NCI-H69 (cell line): Measurements from ENCODE around the gene COL18A1.
"Not testable (repeated sequence)": the region's sequence is repeated elsewhere in the genome, so short reads cannot be mapped to it uniquely, and the experiment has no call there.

ENCODE experiments used
- DNase-seq: peaks from one replicate; lab custom pipeline; 2025; lab: John Stamatoyannopoulos, UW

Gene COL18A1

DNA sequence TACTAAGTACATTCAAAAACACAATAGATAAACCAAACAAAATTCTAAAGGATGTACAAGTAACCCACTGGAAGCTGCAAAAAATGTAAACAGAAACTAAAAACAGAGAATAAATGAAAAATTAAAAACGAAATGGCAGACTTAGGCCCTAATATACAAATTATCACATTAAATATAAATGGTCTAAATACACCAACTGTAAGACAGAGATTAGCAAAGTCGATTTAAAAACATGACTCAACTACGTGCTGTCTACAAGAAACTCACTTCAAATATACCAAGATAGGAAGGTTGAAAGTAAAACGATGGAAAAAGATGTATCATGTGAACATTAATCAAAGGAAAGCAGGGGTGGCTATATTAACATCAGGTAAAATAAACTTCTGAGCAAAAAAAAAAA, 114.2 kb downstream of the COL18A1 start:
- no peak for DNase-seq

DNA sequence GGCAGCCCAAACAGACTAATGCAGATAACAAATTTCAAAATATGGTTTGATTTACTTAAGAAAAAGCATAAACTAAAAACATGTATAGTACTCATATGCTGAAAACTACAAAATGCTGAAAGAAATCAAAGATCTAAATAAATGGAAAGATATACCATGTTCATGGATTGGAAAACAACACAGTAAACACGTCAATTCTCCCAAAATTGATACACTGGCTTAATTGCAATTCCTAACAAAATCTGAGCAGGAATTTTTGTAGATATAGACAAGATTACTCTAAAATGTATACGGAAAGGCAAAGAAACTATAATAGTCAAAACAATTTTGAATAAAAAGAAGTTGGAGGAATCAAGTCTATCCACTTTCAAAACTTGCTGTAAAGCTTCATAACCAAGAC, 116.3 kb downstream of the COL18A1 start:
- DNase-seq: no peak

DNA sequence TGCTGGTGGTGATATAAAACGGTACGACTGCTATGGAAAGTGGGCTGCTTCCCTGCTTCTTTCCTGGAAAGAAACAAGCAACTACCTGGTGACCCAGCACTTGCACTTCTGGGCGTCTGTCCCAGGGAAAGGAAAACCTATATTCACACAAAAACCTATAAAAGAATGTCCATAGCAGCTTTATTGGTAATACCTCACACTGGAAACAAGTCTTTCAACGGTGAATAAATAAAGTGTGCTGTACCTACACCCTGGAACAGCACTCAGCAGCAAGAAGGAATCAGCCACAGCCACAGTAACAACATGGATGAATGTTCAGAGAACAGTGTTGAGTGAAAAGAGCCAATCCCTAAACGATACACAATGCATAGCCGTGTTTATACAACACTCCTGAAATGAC, 117.4 kb downstream of the COL18A1 start:
- no peak for DNase-seq

DNA sequence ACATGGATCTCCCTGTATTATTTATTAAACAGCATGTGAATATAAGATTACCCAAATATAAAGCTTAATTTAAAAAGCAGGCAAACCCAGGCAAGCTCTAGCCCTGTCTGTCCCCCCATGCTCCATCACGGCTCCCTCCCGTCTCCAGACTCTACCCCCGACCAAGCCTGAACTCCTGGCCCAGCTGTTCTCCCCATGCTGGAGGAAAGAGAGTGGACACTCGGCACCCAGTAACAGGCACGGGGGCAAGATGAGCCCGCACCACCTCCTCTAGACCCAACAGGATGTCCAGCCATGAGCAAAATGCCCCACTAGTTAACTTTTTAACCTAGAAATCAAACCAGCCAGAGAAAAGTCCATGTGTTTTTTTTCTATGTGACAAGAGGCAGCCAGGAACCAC, 118.0 kb downstream of the COL18A1 start:
- DNase-seq: no peak

DNA sequence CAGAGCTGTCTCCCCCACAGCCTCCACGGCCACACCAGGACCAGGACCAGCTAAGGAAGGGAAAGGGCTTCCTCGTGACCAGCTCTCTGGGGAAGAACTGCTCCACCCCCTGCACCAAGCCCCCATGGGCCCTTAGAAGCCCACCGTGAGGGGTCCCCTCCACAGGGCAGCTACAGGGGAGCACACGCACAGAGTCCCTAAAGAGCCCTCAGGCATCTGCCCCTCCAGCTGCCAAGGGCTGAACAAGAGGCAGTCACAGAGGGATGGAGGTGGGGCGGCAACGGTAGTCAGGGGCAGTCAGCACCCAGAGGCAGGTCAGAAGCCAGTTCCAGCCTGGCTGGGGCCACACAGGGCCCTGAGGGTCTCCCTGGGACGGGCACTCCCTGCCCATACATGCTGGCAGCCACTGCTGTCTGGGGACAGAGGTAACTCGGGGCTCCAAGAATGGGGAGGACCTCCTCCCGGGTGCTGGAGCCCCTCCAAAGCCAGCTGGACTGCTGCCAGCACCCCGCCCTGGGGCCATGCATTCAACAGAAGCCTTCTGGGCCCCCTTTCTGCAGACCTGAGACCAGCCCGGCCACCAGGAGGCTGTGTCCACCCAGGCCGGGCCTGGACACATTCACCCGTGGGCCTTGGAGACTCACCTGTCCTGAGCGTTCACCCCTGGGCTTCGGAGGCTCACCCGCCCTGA, 118.6 kb downstream of the COL18A1 start:
- DNase-seq: no peak

DNA sequence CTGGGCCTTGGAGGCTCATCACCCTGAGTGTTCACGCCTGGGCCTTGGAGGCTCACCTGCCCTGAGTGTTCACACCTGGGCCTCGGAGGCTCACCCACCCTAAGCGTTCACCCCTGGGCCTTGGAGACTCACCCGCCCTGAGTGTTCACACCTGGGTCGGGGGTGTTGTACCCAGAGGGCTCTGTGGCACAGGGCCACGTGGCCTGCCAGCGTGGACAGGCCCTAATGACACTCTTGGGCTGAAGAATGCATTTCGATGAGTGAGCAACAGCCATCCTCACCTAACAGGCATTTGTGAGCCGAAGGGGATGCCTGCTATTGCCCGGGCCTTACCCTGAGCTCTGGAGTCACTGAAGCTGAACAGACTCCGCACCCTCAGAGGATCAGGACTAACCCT, 119.8 kb downstream of the COL18A1 start:
- DNase-seq: no peak

DNA sequence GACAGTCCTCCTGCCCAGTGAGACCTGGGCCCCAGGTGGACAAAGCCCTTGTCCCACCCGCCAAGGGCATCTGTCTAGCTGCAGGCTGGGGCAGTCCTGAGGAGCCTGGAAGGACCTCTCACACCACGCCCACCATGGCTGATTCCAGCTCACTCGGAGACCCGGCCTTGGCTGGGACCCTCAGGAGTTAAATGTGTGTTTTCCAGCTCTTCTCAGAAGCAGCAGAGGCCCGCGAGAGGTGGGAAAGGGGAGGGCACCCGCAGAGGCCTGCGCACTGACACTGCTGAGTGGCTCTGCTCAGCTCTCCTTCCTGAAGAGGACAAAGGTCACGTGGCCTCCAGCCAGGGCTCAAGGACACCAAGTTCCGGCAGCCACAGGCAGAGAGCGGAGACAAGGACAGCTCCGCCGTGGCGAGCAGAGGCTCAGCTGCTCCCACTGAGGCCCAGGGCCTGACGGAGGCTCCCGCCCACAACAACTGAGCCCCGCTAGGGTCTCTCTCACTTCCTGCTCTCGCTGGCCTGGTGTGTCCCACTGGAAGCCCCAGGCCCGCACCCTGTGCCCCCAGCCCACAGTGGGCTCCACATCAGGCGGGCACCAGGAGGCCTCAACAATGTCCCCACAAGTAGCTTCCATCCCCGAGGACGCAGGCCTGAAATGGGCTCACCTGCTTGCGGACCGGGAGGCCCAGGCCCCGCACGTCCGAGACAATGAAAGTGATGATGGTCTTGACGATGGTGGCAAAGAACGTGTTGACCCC, 120.4 kb downstream of the COL18A1 start:
- no peak for DNase-seq

DNA sequence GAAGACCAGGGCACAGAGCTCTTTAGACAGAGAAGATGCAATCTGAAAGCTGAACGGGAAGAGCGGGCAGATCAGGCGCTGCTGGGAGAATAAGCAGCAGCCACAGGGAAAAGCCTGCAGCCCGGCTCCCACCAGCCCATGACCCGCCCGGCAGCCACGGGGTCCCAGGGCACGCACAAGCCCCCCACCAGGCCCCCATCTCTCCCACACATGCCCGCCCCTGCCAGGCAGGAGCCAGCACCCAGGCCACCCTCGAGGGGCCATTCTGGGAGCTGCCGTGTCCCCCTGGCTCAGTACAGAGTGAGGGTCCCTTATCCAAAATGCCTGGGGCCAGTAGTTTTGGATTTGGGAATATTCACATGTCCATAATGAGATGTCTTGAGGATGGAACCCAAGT, 120.9 kb downstream of the COL18A1 start:
- DNase-seq: no peak

DNA sequence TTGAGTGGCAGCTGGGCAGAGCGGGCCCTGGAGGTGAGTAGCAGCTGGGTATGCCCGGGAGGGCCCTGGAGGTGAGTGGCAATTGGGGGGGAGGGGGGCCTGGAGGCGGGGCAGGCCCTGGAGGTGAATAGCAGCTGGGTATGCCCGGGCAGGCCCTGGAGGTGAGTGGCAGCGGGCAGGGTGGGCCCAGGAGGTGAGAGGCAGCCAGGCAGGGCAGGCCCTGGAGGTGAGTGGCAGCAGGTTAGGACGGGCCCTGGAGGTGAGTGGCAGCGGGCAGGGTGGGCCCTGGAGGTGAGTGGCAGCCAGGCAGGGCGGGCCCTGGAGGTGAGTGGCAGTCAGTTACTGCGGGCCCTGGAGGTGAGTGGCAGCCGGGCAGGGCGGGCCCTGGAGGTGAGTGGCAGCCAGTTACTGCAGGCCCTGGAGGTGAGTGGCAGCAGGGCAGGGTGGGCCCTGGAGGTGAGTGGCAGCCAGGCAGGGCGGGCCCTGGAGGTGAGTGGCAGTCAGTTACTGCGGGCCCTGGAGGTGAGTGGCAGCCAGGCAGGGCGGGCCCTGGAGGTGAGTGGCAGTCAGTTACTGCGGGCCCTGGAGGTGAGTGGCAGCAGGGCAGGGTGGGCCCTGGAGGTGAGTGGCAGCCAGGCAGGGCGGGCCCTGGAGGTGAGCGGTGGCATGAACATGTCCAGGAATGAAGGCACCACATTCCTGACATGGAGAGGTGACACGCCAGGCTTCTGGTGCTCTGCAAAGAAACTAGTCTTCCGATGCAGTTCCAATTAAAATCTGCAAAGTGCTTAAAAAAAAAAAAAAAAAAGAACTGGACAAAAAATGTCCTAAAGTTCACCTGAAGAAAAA, 122.4 kb downstream of the COL18A1 start:
- not testable (repeated sequence) for DNase-seq

DNA sequence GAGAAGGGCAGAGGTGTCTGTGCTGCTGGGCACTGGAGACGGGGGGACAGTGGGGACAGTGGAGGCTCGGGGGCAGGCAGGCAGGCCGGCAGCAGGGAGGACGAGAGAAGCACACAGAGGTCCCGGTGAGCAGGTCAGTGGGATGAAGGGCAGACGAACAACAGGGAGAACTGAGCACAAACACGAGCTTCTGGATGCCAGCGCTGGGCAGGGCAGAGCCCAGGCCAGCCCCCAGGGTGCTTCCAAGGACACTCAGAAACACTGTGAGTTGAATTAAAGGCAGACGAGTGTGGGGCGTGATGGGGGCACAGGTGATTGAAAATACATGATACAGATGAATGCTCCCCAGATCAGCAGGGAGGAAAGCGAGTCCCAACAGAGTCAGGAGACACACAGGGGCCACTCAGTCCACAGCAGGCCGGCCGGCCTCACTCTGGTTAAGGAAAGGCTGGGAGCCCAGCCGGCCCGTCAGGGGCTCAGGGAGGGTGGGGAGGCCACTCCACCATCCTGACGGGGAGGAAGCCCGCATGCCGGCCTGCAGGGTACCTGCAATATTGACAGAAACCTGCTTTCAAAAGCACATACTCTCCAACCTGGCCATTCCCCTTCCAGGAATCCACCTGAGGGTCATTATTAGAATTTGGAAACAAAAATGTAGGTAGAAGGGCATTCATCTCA, 123.2 kb downstream of the COL18A1 start:
- no peak for DNase-seq

DNA sequence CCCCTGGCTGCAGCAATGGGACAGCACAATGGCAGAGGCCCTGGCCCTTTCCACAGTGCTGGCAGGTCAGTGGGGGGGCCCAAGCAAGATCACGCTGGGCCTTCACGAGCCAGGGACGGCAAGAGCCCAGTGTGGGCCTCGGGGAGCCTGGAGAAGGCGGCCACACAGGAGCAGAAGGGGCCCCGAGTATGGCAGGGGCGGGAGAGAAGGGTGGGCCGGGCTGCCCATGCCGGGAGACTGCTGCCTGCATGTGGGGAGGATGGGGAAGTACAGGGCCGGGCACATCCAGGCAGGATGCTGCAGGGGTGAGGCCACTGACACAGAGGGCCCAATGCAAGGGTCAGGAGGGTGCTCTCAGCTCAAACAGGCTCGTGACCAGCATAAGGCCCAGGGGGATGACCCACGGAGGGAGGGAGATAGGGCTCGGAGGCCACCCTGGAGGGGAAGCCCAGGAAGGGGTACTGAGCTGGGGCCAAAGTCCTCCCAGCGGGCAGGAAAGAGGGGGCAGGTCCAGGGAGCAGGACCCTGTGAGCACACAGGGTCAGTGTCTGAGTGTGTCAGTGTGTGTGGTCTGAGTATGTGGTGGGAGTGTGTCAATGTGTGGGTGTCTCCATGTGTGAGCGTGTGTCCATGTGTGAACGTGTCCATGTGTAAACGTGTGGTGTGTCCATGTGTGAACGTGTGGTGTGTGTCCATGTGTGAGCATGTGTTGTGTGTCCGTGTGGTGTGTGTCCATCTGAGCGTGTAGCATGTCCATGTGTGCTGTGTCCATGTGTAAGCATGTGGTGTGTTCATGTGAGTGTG, 124.2 kb downstream of the COL18A1 start:
- no peak for DNase-seq

DNA sequence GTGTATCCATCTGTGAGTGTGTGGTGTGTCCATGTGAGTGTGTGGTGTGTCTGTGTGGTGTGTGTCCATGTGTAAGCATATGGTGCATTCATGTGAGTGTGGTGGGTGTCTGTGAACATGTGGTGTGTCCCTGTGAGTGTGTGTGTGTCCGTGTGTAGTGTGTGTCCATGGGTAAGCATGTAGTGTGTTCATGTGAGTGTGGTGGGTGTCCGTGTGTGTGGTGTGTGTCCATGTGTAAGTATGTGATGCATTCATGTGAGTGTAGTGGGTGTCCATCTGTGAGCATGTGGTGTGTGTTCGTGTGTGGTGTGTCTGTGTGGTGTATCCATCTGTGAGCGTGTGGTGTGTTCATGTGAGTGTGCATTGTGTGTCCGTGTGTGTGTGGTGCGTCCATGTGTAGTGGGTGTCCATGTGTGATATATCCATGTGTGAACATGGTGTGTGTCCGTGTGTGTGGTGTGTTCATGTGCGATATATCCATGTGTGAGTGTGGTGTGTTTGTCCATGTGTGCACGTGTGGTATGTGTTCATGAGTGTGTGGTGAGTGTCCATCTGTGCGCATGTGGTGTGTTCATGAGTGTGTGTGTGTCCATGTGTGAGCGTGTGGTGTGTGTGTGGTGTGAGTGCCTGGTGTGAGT, 124.9 kb downstream of the COL18A1 start:
- no peak for DNase-seq

DNA sequence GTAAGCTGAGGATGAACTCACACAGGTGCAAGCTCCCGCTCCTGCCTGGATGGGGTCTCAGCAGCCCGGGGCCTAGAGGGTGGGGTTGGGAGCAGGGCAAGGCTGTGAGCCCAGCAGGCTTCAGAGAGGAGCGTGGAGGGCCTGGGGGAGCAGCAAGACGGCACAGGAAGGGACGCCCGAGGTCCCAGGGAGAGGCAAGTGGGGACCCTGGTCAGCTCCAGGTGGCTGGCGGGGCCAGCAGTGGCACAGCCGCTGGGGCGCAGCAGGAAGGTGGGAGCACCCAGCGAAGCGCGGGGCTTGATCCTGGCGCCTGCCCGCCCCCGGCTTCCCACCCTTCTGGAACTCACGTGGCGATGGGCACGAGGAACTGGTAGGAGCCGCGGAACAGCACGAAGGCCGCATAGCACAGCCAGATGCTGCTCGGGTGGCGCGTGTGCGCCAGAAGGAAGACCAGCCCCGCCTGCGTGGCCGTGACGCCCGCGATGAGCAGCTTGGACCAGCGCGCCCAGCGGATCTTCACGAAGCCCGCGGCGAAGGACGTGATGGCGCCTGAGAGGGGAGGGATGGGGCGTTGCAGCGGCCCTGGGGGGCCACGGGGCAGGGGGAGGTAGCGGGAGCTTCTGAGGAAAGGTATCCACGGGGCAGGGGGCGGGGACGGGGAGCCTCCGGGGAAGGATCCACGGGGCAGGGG, 125.6 kb downstream of the COL18A1 start:
- no peak for DNase-seq

DNA sequence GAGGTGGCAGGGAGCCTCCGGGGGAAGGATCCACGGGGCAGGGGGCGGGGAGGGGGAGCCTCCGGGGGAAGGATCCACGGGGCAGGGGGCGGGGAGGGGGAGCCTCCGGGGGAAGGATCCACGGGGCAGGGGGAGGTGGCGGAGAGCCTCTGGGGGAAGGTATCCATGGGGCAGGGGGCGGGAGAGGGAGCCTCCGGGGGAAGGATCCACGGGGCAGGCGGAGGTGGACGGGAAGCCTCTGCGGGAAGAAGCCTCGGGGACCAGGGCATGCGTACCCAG, 126.1 kb downstream of the COL18A1 start:
- not testable (repeated sequence) for DNase-seq

DNA sequence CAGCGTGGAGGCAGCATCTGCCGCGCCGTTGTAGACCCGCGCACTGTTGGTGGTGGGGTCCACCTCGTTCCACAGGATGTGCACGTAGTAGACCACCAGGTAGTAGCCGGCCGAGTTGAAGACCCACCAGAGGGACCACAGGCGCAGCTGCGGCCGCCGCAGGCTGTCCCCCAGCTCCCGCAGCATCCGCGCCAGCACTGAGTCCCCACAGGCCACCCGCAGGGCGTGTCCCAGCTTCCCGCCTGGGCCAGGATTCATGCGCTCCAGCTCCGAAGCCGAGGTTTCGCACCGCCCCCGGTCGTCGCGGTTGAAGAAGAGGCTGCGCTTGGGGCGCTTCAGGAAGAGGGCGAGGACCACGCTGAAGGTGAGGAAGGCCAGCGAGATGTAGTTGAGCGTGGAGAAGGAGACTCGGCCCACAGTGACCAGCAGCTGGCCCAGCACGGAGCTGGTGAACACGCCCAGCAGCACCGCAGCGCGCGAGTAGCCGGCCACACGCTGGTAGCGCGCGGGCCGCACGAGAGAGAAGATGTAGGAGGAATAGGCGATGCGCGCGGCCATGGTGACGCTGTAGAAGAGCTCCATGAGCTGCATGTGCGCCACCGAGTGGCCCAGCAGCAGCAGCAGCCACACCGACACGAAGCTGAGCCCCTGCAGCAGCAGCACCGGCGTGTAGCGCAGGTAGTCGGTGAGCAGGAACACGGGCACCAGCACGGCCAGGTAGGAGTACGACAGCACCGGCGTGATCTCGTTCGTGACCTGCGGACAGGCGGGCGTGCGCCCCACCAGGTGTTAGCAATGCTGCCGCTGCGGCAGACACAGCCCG, 126.6 kb downstream of the COL18A1 start:
- no peak for DNase-seq

DNA sequence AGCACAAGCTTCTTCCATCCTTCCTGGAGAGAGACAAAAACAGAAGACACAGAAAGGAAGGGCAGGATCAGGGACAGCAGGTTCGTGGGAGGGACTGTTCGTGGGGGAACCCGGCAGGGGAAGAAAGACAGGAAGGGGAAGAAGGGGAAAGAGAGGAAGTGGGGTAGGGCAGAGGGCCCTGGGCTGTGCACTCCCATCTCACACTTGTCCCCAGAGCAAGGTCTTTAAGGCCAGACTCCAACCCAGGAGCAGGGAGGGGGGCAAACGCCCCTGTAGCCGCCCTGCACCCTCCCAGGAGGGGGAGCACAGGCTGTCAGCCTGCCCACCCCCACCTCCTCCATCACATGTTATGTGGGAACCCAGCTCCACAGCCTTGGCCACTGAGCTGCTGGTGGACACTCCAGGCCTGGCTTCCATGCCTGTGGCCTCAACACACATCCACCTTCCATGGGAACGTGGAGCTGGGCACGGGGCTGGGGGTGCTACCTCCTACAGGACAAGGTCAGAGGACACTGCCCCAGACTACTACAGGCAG, 127.9 kb downstream of the COL18A1 start:
- no peak for DNase-seq

DNA sequence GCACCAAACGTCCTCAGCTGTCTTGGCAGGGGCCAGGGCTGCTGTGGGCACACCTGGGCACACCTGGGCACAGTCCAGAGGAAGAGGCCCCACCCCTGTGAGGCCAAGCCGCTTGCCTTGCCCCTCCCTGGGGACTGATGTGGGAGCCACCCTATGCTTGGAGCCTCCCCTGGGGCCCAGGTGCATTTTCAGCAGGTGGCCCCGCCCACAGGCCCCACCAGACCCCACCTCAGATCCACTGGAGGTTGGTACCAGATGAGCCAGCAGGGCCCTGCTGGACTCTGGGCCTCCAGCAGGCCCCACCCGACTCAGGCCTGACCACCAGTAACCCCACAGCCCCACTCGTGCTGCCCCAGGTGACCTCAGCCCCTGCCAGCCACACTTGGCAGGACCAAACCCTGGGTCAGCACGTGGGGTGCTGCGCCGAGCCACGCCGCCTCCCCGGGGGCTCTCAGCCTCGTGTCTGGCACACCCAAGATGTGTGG, 128.4 kb downstream of the COL18A1 start:
- DNase-seq: peak; percentile 19

DNA sequence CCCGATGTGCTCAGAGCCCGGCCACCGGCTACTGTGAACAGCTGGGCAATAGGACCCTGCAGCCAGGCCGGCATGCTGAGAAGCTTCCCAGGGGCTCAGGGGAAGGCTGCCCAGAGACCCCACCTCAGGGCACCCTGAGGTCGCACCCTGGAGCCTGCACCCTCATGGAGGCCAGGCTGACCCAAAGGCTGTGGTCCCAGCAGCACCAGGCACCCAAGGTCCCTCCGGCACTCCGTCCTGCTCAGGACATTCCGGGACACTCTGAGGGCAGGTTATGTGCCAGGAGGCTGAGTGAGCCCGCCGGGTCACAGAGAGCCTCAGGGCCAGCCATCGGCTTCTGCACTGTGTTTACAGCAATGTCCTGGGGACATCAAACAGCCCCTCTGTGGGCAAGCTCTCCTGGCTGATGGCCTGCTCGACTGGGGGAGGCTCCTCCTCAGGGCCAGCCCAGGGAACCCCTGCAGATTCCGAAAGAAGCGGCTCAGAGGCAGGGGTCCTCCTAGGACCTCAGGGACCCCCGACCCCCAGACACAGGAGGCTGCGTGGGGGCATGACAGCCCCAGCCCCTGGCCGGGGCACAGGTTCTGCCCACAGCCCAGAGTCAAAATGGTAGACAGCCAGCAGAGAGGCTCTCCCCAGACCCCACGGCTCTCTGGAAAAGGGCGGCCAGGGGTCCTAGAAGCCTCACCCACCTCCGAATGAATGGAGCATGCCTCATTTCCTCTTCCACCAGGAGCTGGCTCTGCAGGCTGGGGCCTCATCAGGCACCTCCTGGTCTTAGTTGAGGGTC, 129.1 kb downstream of the COL18A1 start:
- DNase-seq: no peak
